ENCODE data around the gene SMPD4. TPM values are rescaled to one million over a fixed set of nuclear protein-coding genes. Genes with fewer than 3 reads are reported as not detected.
"Not testable (repeated sequence)": the region's sequence is repeated elsewhere in the genome, so short reads cannot be mapped to it uniquely, and the experiment has no call there.

SMPD4 gene
- total RNA-seq, 1 donor from 2014 or later: 92.3 TPM

DNA sequence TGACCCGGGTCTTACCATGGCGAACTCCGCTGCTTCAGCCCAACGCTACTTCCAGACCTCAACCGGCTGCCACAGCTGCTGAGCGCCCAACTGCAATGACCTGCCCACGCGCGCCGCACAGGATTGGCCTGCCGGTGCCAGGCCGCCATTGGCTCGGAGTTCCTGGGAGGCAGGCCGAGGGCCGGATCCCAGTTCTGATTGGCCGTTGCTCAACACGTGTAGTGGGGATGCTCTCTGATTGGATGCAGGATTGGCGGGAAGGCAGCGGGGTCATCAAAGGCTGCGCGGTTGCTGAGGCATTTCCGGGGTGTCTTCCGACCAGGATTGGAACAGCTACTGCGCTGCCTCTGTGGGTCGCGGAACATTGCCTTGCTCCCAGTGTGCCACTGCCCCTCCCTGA lies 16.9 kb upstream of the SMPD4 start, which contains the start of gene TUBA3E:
Gene TUBA3E, minus strand, starts transcription at position 97 of the 400 bp plus-strand sequence. Its CDS starts 79 bp downstream, at position 18.
- DNase-seq (ENCODE audit: low spot score): no peak
- no peak within 1 kb of the TSS for H3K4me3 Mint-ChIP-seq
- no peaks in the 10 kb centered on the region for H3K36me3 Mint-ChIP-seq (ENCODE audit: low read depth)
- H3K4me1 Mint-ChIP-seq (ENCODE audit: low read depth): no peaks in the 10 kb centered on the region
- no peaks in the 10 kb centered on the region for H3K9me3 Mint-ChIP-seq
- no peak within 1 kb of the TSS for H3K27ac Mint-ChIP-seq
- intact Hi-C loops (cut with micrococcal nuclease): no loop called here
- H3K27me3 Mint-ChIP-seq (ENCODE audit: insufficient read depth): peaks cover 4% of the 10 kb centered on the region

DNA sequence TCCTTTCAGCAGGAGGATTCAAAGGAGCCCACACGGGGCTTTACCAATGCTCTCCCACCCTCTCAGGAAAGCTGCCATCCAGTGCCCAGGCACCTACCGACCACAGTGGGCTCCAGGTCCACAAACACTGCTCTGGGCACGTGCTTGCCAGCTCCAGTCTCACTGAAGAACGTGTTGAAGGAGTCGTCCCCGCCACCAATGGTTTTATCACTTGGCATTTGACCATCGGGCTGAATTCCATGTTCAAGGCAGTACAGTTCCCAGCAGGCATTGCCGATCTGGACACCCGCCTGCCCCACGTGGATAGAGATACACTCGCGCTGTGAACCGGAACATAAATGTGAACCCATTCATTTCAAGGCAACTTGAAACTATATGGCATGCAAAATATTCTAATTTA lies 14.7 kb upstream of the SMPD4 start:
- H3K27ac Mint-ChIP-seq; intact Hi-C loops (cut with micrococcal nuclease); DNase-seq (ENCODE audit: low spot score); H3K4me3 Mint-ChIP-seq; H3K4me1 Mint-ChIP-seq (ENCODE audit: low read depth); H3K36me3 Mint-ChIP-seq (ENCODE audit: low read depth); H3K9me3 Mint-ChIP-seq; H3K27me3 Mint-ChIP-seq (ENCODE audit: insufficient read depth): not testable (repeated sequence)

DNA sequence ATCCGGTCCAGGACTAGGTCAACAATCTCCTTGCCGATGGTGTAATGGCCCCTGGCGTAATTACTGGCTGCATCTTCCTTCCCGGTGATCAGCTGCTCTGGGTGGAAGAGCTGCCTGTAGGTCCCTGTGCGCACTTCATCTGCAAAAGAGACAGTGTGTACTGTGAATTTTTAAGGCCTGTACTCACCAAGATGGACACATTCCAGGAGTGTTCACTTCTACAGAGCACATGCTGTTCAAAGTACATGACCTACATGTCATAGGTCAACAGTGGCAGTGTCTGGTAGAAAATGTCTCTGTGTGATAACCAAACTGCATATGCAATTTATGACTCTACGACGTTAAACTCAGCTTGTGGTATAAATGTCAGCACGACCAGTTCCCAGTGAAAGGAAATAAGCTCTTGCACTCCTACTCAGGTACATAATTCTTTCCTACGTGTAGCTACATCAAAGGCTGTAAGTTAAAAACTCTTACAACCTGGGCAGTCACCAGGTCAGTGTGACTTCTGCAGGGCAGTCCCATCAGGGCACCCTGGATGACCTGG lies 13.8 kb upstream of the SMPD4 start:
- H3K4me1 Mint-ChIP-seq (ENCODE audit: low read depth); intact Hi-C loops (cut with micrococcal nuclease); H3K36me3 Mint-ChIP-seq (ENCODE audit: low read depth); DNase-seq (ENCODE audit: low spot score); H3K4me3 Mint-ChIP-seq; H3K9me3 Mint-ChIP-seq; H3K27ac Mint-ChIP-seq; H3K27me3 Mint-ChIP-seq (ENCODE audit: insufficient read depth): not testable (repeated sequence)

DNA sequence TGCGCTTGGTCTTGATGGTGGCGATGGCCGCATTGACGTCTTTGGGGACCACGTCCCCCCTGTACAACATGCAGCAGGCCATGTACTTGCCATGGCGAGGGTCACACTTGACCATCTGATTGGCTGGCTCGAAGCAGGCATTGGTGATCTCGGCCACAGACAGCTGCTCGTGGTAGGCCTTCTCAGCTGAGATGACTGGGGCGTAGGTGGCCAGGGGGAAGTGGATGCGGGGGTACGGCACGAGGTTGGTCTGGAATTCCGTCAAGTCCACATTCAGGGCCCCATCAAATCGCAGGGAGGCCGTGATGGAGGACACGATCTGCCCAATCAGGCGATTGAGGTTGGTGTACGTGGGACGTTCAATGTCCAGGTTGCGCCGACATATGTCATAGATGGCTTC lies 12.4 kb upstream of the SMPD4 start:
- H3K27me3 Mint-ChIP-seq (ENCODE audit: insufficient read depth); H3K9me3 Mint-ChIP-seq; H3K27ac Mint-ChIP-seq; H3K4me1 Mint-ChIP-seq (ENCODE audit: low read depth); H3K4me3 Mint-ChIP-seq; DNase-seq (ENCODE audit: low spot score); intact Hi-C loops (cut with micrococcal nuclease); H3K36me3 Mint-ChIP-seq (ENCODE audit: low read depth): not testable (repeated sequence)

DNA sequence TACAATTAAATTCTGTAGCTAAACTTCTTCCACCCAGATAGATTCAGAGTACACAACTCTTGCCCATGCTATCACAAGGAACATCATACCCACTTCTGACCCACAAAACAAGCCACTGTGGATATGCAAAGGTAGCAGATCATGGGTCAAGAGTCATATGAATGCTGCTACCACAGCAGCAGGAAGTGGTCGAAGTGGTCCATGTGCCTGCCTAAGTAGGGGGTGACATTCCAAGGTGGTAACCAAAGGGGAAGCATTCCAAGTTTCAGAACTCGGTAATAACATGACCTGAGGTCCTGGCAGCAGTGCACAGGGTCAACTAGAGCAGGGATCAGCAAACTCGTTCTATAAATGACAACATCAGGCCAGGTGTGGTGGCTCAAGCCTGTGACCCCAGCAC lies 11.0 kb upstream of the SMPD4 start:
- intact Hi-C loops (cut with micrococcal nuclease); H3K27ac Mint-ChIP-seq; DNase-seq (ENCODE audit: low spot score); H3K4me1 Mint-ChIP-seq (ENCODE audit: low read depth); H3K27me3 Mint-ChIP-seq (ENCODE audit: insufficient read depth); H3K9me3 Mint-ChIP-seq; H3K36me3 Mint-ChIP-seq (ENCODE audit: low read depth); H3K4me3 Mint-ChIP-seq: not testable (repeated sequence)

DNA sequence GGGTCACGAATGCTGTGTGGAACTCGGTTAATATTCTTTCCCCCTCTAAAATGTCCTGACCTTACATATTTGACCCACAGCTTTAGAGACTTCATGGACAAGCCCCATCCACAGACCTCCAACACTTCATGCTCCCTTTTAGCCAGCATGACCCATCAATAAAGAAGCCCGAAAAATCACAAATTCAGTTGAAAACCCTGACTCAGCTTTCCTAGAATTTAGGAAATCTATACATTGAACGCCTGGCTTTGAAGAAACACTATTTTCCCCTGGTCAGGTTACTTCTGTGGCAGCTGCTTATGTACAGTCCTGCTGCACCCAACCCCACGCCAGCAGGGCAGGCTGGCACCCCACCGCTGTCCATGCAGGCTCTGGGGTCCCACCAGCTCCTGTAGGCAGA lies 9.9 kb upstream of the SMPD4 start:
- H3K36me3 Mint-ChIP-seq (ENCODE audit: low read depth); H3K4me3 Mint-ChIP-seq; intact Hi-C loops (cut with micrococcal nuclease); H3K4me1 Mint-ChIP-seq (ENCODE audit: low read depth); H3K9me3 Mint-ChIP-seq; DNase-seq (ENCODE audit: low spot score); H3K27ac Mint-ChIP-seq; H3K27me3 Mint-ChIP-seq (ENCODE audit: insufficient read depth): not testable (repeated sequence)

DNA sequence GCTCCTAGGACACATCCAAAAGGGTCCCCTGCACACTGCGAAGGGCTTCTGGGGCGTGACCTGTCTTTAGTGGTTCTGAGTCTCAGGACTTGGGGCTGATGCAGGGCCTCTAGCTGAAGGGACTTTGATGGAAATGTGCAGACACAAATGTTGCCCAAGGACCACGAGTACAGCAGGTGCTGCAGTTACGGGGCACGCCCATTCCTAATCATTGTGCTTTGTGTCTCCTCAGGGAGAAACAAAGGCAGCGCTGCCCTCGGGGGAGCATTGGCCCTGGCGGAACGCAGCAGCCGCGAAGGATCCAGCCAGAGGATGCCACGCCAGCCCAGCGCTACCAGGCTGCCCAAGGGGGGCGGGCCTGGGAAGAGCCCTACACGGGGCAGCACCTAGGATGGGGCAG lies 8.8 kb upstream of the SMPD4 start:
- H3K4me3 Mint-ChIP-seq: no peak overlapping the region
- H3K36me3 Mint-ChIP-seq (ENCODE audit: low read depth): peaks cover 2% of the 10 kb centered on the region

DNA sequence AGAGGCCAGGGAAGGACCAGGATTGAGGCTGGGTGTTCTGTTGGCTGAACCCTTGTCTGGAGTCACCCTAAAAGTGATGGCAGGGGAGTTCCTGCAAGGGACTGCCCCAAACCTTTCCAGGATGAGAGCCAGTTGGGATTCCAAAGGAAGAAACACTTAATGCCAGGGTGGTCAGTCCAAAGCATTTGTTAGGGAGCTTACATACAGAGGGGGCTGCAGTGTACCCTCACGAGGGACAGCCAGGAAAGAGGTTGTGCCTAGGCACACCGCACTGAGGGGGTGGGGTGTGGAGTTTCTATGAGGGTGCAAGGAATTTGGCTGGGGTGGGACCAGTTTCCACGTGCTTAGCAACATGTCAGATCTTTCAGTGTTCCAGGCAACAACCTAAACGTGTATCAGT lies 7.6 kb upstream of the SMPD4 start:
- H3K36me3 Mint-ChIP-seq (ENCODE audit: low read depth); DNase-seq (ENCODE audit: low spot score); H3K4me1 Mint-ChIP-seq (ENCODE audit: low read depth); H3K27ac Mint-ChIP-seq; H3K9me3 Mint-ChIP-seq; H3K4me3 Mint-ChIP-seq; intact Hi-C loops (cut with micrococcal nuclease); H3K27me3 Mint-ChIP-seq (ENCODE audit: insufficient read depth): not testable (repeated sequence)

More for the DNA sequence above, 8.8 kb upstream of the SMPD4 start:
- no peak overlapping the region for H3K27ac Mint-ChIP-seq
- no peaks in the 10 kb centered on the region for H3K27me3 Mint-ChIP-seq (ENCODE audit: insufficient read depth)
- H3K9me3 Mint-ChIP-seq: no peaks in the 10 kb centered on the region
- H3K4me1 Mint-ChIP-seq (ENCODE audit: low read depth): peaks cover 4% of the 10 kb centered on the region
- intact Hi-C loops (cut with micrococcal nuclease): no loop called here
- DNase-seq (ENCODE audit: low spot score): no peak

DNA sequence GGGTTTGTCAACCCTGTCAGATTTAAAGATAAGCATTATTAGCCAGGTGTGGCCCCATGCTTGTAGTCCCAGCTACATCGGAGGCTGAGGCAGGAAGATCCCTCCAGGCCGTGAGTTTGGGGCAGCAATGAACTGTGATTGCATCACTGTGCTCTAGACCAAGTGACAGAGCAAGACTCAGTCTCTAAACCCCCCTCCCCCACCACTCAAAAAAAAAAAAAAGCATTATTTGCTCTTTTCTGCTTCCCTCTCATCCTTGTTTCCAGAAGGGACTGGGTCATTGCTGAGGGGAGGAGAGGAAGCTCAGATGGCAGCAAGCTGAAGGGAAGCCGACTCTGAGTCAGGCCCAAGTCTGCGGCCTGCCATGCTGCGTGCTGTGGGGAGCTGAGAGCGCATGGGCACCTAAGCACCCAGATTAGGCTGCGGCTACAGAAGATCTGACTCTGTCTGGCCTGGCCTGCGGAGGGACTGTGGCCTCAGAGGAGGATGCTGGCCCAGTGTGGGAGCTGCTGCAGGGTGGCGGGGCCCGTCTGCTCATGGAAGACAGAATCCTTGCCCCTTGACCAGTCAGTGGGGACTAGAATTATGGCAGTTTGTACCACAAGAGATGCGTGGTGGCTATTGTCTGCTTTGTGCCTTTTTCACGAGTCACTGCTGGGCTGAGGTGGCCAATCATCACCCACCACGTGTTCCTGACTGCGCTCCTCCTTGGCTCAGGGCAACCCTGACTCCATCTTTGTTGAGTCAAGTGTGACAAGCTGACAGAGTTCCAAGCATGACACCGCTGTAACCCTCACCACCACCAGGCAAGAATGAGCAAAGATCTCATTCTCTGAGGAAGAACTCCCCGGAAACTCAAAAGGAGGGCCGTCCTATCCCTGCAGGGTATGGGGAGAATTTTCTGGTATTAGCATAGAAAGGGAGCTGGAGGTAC lies 6.7 kb upstream of the SMPD4 start:
- H3K4me1 Mint-ChIP-seq (ENCODE audit: low read depth); DNase-seq (ENCODE audit: low spot score); H3K27ac Mint-ChIP-seq; H3K27me3 Mint-ChIP-seq (ENCODE audit: insufficient read depth); intact Hi-C loops (cut with micrococcal nuclease); H3K9me3 Mint-ChIP-seq; H3K4me3 Mint-ChIP-seq; H3K36me3 Mint-ChIP-seq (ENCODE audit: low read depth): not testable (repeated sequence)

DNA sequence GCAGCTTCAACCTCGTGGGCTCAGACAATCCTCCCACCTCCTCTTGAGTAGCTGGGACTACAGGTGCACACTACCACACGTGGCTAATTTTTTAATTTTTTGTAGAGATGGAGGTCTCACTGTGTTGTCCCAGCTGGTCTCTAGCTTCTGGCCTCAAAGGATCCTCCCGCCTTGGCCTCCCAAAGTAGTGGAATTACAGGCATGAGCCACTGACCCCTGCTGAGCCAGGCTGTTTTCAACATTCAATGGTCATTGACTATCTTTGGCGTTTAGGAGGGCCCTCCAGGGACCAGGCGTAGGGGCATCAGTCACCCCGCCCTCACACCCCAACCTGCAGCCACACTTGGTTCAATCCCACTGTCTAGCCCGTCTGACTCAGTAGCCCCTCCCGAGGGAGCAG lies 5.9 kb upstream of the SMPD4 start:
- no peaks in the 10 kb centered on the region for H3K9me3 Mint-ChIP-seq
- DNase-seq (ENCODE audit: low spot score): no peak

DNA sequence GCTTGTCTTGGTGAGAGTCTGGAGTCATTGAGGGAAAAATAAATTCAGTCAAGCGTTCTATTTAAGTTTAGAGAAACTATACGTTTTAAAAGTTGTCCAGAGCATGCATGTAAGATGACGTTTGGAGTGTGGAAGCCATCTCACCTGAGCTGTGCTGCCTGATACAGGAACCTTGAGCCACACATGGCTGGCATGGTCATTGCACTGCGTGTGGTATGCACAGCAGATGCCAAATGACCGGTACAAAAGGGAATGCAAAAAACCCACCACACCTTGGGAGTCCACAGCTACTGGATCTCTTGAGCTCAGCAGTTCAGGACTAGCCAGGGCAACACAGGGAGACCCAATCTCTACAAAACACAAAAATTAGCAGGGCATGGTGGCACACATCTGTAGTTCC lies 5.0 kb upstream of the SMPD4 start:
- DNase-seq (ENCODE audit: low spot score): no peak
- peaks cover 3% of the 10 kb centered on the region for H3K36me3 Mint-ChIP-seq (ENCODE audit: low read depth)
- H3K27me3 Mint-ChIP-seq (ENCODE audit: insufficient read depth): no peaks in the 10 kb centered on the region
- no peak overlapping the region for H3K4me3 Mint-ChIP-seq
- intact Hi-C loops (cut with micrococcal nuclease): no loop called here
- no peaks in the 10 kb centered on the region for H3K9me3 Mint-ChIP-seq
- no peak overlapping the region for H3K27ac Mint-ChIP-seq
- no peaks in the 10 kb centered on the region for H3K4me1 Mint-ChIP-seq (ENCODE audit: low read depth)

More for the DNA sequence above, 5.9 kb upstream of the SMPD4 start:
- H3K27me3 Mint-ChIP-seq (ENCODE audit: insufficient read depth): no peaks in the 10 kb centered on the region
- H3K4me3 Mint-ChIP-seq: no peak overlapping the region
- H3K27ac Mint-ChIP-seq: no peak overlapping the region
- peaks cover under 1% of the 10 kb centered on the region for H3K4me1 Mint-ChIP-seq (ENCODE audit: low read depth)
- peaks cover 5% of the 10 kb centered on the region for H3K36me3 Mint-ChIP-seq (ENCODE audit: low read depth)
- intact Hi-C loops (cut with micrococcal nuclease): no loop called here

DNA sequence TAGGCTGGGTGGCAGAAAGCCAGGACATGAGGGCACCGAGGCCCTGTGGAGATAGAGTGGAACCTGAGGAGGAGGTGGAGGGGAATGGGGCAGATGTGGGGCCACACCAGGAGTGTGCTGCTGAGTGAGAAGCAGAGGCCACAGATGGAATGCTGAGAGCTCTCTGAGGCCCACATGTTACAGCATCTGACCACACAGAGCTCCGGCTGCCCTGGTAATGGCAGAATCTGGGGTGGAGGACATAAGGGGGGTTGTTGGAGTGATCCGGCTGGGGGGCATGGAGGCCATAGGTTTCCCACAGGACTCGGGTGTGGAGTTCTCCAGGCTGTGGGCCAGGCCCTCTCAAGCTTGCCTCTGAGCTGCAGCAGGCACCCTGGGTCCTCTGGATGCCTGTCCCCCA lies 4.5 kb upstream of the SMPD4 start:
- Mint-ChIP-seq H3K27ac (no peak overlapping the region), H3K27me3 (ENCODE audit: insufficient read depth) (no peaks in the 10 kb centered on the region), H3K4me1 (ENCODE audit: low read depth) (no peaks in the 10 kb centered on the region), H3K36me3 (ENCODE audit: low read depth) (peaks cover 3% of the 10 kb centered on the region), H3K9me3 (no peaks in the 10 kb centered on the region), H3K4me3 (no peak overlapping the region)
- DNase-seq (ENCODE audit: low spot score): no peak
- intact Hi-C loops (cut with micrococcal nuclease): no loop called here

DNA sequence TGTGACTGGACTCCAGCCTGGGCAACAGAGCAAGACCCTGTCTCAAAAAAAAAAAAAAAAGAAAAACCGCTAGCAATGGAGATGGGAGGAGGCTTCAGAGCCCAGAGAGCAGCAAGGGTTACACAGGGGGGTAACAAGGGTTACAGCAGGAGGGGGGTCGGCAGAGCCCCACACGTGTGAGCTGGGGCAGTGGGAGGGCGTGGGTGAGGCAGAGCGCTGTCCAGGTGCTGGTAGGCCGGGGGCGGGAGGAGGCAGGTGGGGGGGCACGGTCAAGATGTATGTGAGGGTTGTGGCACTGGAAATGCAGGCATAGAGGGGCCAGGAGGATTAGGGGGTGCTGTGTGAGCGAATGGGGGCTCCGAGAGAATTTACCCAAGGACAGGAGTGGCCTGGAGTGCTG lies 4.0 kb upstream of the SMPD4 start:
- intact Hi-C loops (cut with micrococcal nuclease): no loop called here
- no peak overlapping the region for H3K4me3 Mint-ChIP-seq
- H3K4me1 Mint-ChIP-seq (ENCODE audit: low read depth): no peaks in the 10 kb centered on the region
- no peak overlapping the region for H3K27ac Mint-ChIP-seq
- no peak for DNase-seq (ENCODE audit: low spot score)
- H3K9me3 Mint-ChIP-seq: no peaks in the 10 kb centered on the region
- H3K36me3 Mint-ChIP-seq (ENCODE audit: low read depth): peaks cover 3% of the 10 kb centered on the region
- no peaks in the 10 kb centered on the region for H3K27me3 Mint-ChIP-seq (ENCODE audit: insufficient read depth)

Measured in activated T-helper 1 cell treated with anti-CD3 and anti-CD28 coated beads, Interleukin-12 subunit alpha, Interleukin-12 subunit beta, Interleukin-2, Interleukin-4 antibody, amounts not matched to agents 30 ng/mL and 10 ng/mL and 1 ng/mL, durations not matched to agents 14 hours and 24 hours and 36 hours (primary cell).